ENCODE data around the gene RALA.
"Not testable (repeated sequence)": the region's sequence is repeated elsewhere in the genome, so short reads cannot be mapped to it uniquely, and the experiment has no call there.

RALA gene

DNA sequence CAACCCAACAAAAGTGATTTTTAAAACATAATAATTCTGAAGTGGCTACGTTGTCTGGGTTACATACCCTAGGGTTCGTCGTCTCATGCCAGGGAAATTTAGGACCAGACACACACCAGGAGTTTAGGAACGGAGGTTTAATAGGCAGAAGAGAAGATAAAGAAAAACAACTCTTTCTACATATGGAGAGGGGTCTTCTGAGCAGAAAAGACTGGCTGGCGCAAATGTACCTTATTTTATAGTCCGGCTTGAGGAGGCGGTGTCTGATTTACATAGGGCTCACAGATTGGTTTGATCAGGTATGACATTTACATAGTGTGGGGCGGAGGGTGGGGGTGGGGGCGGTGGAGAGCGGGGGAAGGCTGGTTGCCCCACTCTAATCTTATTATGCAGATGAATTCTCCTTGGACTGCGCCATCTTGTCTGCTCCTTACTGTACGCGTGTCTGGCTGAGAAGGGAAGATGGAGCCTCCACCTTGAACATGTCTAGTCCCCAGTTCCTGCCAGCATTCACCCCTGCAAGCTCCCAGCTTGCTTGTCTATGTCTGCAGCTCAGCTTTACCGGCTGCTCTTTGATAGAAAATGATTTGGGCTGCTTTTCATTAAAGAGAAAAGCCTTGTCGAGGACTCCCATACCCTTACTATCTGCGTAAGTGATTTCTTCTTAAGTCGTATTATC lies 98.7 kb downstream of the RALA start:
- DNase-seq (ENCODE audit: low read depth in 1 of 2, low spot score in 1 of 2), result no peak

DNA sequence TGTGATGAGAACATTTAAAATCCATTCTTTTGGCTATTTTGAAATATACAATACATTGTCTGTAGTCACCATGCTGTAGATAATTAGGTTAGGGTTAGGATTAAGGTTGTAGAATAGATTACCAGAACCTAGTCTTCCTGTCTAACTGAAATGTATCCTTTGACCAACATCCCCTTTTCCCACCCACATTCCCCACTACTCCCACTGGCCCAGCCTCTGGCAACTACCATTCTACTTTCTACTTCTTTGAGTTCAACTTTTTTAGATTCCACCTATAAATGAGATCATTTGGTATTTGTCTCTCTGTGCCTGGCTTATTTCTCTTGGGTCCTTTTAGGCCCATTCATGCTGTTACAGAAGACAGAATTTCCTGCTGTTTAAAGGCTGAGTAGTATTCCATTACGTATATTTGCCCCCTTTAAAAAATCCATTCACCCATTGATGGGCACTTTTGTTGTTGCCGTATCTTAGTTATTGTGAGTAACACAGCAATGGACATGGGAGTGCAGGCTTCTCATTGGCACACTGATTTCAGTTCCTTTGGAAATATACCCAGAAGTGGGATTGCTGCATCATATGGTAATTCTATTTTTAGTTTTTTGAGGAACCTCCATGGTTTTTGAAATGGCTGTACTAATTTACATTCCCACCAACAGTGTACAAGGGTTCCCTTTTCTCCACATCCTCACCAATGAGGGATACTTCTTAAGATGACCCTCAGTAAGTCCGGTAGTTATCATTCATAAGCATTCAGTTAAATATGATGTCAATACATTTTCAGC lies 104.0 kb downstream of the RALA start:
- no peak for DNase-seq (ENCODE audit: low read depth in 1 of 2, low spot score in 1 of 2)

- peak; percentile 79 to 91 for DNase-seq (ENCODE audit: low read depth in 1 of 2, low spot score in 1 of 2)
Measured at GRCh38 chr7:39732837-39733804, 109.7 kb downstream of the RALA start.

GRCh38 chr7:39733881-39734632 lies 110.7 kb downstream of the RALA start:
- DNase-seq (ENCODE audit: low read depth in 1 of 2, low spot score in 1 of 2), result no peak

DNA sequence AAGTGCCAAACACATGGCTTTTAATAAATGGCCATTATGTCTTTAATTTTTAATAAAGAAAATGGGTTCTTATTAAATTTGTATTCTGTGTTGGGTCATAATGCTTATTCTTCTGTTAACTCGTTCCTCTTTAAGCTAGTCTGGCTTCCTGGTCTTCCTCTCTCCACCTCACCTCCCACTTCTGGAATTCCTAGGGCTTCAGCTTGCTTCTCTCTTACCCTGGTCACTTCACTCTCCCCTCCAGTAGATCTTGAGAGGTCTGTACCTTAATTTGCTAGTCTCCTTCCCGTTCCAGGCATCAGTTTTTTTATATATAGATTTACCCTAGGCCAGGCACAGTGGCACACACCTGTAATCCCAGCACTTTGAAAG lies 111.2 kb downstream of the RALA start:
- no peak for DNase-seq (ENCODE audit: low read depth in 1 of 2, low spot score in 1 of 2)

DNA sequence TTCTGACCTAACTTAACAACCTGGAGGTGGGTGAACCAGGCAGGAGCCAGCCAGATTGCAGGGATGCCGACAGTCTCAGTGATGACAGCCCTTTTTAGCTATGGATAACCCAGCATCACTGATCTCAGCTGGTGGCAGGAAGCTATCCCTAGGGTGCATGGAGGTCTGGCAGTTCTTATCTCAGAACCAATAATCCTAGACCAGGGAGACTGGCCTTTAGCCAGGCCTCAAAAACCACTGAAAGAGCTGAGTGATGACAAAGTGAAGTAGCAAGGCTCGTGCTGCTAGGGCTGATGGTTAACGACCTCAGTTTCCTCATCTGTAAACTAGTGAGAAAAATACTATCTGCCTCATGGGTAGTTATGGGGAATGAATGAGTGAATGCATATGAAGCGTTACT lies 112.5 kb downstream of the RALA start:
- no peak for DNase-seq (ENCODE audit: low read depth in 1 of 2, low spot score in 1 of 2)

- no peak for DNase-seq (ENCODE audit: low read depth in 1 of 2, low spot score in 1 of 2)
Measured at GRCh38 chr7:39741942-39742623, 118.7 kb downstream of the RALA start.

- DNase-seq (ENCODE audit: low read depth in 1 of 2, low spot score in 1 of 2), result no peak
Measured at GRCh38 chr7:39744620-39745019, 121.2 kb downstream of the RALA start.

- no peak for DNase-seq (ENCODE audit: low read depth in 1 of 2, low spot score in 1 of 2)
Measured at GRCh38 chr7:39745320-39745719, 121.9 kb downstream of the RALA start.

DNA sequence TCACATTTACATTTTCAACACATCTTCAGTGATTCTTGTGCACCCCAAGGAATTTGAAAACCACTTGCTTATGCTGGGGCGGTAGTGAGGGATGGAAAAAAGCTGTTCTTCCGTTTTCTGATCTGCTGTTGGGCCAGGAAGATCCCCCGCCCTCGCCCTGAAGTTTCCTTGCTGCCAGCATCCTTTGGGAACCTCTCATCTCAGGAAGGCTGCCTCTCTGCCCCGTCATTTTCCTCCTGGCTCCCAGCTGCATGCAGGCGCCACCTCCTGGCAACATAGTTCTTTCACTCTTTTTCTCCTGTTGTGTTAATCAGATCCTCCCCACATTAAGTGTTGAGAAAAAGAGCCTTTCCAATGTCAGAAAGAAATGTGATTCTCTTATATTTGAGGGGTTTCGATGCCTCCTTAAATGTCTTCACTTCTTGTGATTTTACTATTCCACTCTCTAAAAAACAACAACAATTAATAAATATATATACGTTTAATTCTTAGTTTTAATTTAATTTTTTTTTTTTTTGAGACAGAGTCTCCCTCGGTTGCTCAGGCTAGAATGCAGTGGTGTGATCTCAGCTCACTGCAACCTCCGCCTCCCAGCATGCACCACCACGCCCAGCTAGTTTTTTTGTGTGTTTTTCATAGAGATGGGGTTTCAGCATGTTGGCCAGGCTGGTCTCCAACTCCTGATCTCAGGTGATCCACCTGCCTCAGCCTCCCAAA lies 122.9 kb downstream of the RALA start:
- peak in 1 of 2 donors; percentile 19 for DNase-seq (ENCODE audit: low read depth in 1 of 2, low spot score in 1 of 2)

DNA sequence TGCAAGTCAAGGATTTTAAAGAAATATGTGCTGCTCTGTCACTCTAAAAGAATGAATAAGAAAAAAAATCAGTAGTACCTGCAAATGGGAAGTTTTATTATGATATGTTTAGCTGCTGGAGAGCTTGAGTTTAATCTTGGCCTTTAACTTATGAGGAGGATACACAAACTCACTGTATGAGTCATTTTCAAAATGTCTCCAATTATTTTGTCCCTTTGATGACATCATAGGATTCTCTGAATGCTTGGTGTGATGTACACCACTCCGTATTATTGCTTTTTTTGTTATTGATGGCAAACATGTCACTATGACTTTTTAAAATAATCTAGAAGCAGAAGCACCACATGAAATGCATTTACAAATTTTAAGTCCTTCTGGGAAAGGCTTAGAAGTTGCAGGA lies 125.8 kb downstream of the RALA start:
- no peak for DNase-seq (ENCODE audit: low read depth in 1 of 2, low spot score in 1 of 2)

DNA sequence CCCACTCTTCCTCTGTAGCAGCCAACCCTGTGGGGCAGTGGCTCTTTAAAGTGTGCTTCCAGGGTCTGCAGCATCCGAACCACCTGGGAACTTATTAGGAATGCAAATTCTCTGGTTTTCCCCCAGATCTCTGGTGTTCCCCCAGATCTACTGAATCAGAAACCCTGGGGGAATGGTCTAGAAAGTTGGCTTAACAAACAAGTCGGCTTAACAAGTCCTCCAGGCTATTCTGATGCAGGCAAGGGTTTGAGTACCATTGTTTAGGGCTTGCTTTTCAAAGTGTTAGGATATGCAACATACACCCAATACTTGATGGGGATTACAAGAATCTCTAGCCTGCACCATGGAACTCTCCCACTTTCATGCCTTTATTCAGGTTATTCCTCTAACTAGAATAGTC lies 126.3 kb downstream of the RALA start:
- DNase-seq (ENCODE audit: low read depth in 1 of 2, low spot score in 1 of 2), result no peak

DNA sequence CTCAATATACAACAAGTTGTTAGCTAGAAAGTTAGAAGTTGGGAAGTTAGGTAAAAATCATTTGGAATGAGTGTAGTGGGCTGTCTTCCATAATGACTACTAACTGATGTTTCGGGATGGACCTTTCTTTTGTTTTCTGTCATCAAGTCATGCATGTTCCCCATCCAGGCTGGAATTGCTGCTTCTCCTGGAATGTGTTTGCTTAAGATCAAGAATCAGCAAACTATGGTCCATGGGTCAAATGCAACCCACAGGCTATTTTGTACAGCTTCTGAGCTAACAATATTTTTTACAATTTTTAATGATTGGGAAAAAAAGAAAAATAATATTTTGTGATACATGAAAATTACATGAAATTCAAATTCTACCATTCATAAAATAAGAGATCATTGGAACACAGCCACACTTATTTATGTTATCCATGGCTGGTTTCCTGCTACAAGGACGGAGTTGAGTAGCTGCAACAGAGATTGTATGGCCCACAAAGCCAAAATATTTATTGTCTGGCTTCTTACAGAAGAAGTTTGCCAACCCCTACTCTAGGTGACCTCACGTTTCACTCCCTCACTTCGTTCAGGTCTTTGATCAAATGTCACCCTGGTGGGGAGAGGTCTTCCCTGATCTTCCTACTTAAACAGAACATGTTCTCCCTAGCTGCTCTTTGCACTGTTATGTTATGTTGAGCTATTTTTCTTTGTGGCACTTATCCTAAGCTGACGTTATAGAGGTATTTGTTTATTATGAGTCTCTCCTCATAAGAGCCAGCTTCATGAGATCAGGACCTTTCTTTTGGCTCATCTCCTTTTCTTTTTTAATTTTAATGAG lies 127.1 kb downstream of the RALA start:
- DNase-seq (ENCODE audit: low read depth in 1 of 2, low spot score in 1 of 2), result no peak

DNA sequence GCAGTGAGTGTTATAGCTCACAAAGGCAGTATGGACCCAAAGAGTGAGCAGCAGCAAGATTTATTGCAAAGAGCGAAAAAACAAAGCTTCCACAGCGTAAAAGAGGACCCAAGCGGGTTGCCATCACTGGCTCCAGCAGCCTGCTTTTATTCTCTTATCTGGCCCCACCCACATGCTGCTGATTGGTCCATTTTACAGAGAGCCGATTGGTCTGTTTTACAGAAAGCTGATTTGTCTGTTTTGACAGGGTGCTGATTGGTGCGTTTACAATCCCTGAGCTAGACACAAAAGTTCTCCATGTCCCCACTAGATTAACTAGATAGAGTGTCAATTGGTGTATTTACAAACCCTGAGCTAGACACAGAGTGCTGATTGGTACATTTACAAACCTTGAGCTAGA lies 129.9 kb downstream of the RALA start:
- DNase-seq (ENCODE audit: low read depth in 1 of 2, low spot score in 1 of 2), result not testable (repeated sequence)

DNA sequence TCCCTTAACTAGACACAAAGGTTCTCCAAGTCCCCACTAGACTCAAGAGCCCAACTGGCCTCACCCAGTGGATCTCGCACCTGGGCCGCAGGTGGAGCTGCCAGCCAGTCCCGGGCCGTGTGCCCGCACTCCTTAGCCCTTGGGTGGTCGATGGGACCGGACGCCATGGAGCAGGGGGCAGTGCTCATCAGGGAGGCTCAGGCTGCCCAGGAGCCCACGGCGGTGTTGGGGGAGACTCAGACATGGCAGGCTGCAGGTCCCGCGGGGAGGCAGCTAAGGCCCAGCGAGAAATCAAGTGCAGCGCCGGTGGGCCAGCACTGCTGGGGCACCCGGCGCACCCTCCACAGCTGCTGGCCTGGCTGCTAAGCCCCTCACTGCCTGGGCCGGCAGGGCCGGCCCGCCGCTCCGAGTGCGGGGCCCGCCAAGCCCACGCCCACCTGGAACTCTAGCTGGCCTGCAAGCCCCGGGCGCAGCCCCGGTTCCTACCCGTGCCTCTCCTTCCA lies 130.5 kb downstream of the RALA start:
- no peak for DNase-seq (ENCODE audit: low read depth in 1 of 2, low spot score in 1 of 2)

GRCh38 chr7:39754326-39755120 lies 131.2 kb downstream of the RALA start:
- DNase-seq (ENCODE audit: low read depth in 1 of 2, low spot score in 1 of 2), result no peak

- DNase-seq (ENCODE audit: low read depth in 1 of 2, low spot score in 1 of 2), result no peak
Measured at GRCh38 chr7:39757604-39758003, 134.2 kb downstream of the RALA start.
